ENCODE results near the gene THSD7A.
"Not testable (repeated sequence)": the region's sequence is repeated elsewhere in the genome, so short reads cannot be mapped to it uniquely, and the experiment has no call there.

The THSD7A gene

DNA sequence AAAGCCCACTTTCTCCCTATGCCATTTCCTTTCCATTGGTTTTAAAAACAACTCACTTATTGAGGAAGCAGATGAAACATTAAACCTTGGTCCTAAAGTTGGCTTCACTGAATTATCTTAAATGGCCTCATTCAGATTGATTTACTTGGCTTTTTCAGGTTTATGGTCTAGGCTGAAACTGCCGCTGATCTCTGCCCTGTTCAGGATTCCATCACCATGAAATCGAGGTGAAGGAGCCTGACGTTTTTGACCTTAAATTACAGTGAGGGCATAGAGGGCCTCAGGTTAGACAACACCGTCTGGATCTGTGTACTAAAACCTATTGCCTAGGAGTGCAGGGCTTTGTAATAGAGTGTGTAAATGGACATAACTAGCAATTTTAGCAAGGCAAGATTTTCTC, 383.7 kb downstream of the THSD7A start:
- no peak for DNase-seq

DNA sequence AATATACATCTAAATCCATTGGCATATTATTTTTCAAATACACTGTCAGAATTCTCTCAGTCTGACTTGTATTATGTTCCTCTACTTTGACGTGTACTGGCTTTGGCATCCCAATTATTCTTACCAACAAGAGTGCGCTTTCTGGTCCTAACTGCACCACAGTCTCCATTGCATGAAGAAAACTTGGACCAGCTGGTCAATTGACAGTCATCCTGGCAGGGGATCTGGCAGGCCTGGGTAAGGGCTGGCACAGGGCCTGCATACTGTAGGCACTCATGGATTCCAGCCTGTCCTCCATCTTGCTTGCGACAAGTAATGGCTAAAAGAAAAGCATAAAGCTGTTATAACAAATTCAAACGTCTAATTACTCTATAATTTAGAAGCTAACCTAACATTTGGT, 384.9 kb downstream of the THSD7A start:
- no peak for DNase-seq

DNA sequence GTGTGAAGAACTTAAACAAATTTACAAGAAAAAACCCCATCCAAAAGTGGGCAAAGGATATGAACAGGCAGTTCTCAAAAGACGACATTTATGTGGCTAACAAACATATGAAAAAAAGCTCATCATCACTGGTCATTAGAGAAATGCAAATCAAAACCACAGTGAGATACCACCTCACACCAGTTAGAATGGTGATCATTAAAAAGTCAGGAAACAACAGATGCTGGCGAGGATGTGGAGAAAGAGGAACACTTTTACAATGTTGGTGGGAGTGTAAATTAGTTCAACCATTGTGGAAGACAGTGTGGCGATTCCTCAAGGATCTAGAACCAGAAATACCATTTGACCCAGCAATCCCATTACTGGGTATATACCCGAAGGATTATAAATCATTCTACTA, 388.1 kb downstream of the THSD7A start:
- DNase-seq, result not testable (repeated sequence)

DNA sequence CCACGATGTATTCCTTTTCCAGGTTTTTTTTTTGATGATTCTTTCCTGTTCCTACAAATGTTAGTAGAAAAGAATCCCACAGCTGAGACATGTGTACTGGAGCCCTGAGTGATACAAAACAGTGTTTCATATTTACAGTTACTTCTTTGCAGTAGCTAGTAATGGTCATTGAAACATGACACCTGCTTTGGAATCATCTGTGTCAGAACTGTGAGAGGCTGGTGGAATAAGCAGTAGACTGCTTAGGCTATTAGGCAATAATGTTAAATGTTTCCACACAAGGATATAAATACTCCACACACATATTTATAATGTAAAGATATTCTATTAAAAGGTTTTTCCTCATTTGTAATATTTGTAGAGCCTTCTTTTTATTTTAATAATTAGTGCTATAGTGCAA, 394.0 kb downstream of the THSD7A start:
- no peak for DNase-seq

DNA sequence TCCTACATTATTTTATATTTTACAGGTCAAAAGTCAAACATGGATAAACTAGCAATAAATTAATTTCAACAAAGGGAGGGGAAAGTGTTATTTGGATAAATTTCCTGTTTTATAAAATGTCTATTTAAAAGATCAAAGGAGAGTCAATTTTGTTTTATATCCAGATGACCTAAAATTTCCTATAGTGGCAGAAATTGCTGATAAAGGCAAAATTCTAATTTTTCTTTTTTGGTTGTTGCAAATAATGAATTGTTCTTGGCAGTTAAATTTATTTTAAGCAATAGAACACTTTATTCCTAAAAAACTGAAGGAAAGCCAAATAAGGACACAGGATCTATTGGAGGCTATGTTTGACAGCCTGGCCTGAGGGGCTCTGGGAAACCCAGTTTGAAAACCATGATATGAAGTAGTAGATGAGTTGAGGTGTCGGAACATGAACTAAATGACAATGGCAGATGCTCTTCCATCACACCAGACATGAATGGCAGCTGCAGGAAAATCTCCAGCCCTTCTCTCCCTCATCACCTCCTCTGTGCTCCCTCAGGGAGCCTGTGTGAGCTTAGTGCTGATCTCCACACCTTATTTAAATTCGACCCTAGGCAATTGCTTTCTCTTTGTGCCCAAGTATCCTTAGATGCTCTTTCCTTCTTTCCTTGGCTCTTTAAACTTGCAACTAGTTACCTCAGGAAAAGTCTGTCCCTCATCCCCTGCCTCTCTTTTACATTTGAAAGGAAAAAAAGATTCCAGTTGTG, 395.0 kb downstream of the THSD7A start:
- DNase-seq, result no peak

DNA sequence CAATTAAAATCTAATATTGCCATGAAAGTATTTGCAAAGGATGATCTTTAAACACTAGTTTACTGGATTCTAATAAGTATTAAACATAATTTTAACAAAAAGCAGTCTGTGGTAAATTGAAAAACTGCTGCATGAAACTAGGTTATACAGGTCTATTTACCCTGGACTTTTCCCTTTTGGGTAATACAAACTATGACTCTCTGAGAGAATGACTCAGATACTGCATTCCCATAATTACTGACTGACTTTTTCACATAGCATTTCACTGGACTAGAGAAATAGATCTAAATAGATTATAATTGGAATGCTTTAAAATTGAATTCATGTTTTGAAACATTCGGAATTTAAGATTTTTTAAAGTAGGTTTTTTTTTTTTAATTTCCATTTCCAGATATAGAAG, 395.7 kb downstream of the THSD7A start:
- no peak for DNase-seq

DNA sequence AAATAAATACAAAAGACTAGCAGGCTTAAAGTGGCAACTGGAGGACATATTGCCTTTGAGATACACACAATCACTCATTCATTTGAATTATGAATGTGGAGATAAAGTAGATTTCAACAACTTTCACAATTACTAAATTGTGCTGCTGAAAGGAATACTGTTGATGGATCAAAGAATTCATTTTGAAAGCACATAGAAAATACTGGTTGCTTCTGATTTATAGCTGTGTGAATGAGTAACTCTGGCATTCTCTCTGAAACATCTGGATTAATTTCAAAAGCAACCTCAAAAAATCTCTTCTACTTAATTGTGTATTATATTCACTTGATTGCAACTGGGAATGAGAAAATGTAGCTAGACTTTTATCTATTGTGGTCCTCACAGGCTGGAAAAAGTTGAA, 397.6 kb downstream of the THSD7A start:
- no peak for DNase-seq

DNA sequence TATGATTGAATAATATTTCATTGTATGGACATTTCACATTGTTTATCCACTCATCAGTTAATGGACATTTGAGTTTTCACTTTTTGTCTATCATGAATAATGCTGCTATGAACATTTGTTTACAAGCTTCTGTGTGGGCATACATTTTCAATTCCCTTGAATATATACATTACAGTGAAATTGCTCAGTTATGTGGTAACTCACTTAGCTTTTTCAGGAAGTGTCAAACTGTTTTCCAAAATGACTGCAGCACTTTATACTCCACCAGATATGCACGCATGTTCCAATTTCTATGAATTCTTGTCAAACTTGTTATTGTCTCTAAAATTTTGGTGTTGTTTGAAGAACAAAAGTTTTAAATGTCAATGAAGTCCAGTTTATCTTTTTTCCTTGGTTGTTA, 401.2 kb downstream of the THSD7A start:
- no peak for DNase-seq

DNA sequence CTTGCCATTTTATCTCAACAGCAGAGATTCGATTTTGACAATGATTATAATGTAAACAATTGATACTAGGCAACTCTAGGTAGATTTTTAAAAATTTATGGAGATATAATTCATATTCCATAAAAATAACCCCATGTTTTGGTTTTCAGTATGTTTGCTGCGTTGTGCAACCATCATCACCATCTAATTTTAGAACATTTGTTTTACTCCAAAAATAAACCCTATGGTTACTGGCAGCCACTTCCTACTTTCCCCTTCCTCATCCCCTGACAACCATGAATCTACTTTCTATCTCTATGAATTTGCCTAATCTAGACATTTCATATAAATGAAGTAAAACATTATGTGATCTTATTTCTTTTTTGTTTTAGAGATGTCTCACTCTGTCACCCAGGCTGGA, 401.9 kb downstream of the THSD7A start:
- no peak for DNase-seq

DNA sequence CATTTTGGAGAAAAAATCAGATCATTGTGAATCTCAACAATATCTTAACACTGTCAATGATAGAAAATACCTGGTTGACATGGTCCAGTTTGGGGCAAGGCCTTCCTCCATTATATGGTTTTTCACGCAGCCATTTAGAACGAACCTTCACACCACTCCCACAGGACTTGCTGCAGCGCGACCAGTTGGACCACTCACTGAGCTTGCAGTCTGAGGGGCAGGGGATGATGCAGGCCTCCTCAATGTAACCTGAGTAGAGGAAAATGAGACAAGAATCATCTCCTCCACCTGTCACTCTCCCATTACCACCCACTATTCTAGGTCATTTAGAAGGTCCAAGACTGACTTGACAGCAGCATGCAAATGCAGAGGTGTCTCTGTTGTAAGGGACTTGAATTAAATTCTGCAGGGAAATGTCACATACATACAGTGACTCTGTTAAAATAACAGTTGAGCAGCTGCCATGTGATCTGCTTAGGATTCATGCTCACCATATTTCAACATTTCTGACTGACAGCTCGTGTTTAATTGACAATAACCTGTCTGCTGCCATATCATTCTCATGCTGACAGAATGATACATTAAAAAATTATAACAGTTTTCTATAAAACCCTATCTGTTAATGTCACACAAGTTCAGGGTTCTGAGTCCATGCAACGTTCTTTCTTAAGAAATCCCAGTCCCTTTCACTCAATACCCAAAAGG, 403.0 kb downstream of the THSD7A start:
- no peak for DNase-seq

DNA sequence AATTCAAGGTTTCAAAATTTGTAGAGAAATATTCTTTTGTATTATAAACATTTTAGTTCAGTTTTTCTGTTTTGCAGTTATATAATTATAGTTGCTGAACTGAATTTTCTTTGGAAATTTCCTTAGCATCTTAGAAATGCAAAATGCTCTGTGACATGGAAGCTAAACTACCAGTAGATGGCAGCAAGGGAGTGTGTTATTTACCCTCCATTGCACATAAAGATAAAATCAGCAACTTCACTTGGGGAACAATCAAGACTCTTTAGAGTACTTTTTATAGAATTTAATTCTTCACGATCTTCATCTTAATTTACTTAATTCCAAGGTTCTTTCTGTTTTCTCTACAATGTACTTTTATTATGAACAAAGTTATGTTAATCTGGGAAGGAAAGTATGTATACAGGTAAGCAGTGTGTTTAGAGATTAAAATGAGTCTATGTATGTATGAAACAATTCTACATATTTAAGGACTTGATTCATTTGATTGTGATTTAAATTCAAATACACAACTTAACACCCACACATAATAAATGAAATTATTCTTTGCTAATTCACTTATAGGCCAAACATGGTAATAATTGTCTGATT, 404.2 kb downstream of the THSD7A start:
- DNase-seq, result no peak

DNA sequence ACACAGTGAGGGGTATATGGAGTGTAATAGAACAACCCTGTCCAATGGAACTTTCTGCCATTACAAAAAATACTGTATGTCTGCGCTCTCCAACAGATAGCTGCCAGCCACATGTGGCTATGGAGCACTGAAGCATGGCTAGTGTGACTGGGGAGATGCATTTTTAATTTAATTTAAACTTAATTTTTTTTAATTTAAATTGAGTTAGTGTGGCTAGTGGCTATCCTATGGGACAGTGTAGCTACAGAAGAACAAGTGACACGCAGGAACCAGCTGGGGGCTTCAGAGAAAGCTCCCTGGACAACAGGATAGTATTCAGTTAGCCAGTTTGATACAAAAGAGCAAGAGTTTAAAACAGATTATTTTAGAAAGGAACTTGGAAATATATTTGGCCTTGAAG, 408.0 kb downstream of the THSD7A start:
- no peak for DNase-seq

DNA sequence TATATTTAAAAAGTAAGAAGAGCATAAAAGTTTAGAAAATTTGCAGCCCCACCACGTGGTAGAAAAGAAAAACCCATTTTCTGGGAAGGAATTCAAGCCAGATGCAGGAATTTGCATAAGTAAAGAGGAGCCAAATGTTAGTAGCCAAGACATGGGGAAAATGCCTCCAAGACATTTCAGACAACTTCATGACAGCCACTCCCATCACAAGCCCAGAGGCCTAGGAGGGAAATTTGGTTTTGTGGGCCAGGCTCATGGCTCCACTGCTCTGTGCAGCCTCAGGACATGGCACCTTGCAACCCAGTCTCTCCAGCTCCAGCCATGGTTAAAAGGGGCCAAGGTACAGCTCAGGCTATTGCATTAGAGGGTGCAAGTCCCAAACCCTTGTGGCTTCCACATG, 411.9 kb downstream of the THSD7A start:
- no peak for DNase-seq

DNA sequence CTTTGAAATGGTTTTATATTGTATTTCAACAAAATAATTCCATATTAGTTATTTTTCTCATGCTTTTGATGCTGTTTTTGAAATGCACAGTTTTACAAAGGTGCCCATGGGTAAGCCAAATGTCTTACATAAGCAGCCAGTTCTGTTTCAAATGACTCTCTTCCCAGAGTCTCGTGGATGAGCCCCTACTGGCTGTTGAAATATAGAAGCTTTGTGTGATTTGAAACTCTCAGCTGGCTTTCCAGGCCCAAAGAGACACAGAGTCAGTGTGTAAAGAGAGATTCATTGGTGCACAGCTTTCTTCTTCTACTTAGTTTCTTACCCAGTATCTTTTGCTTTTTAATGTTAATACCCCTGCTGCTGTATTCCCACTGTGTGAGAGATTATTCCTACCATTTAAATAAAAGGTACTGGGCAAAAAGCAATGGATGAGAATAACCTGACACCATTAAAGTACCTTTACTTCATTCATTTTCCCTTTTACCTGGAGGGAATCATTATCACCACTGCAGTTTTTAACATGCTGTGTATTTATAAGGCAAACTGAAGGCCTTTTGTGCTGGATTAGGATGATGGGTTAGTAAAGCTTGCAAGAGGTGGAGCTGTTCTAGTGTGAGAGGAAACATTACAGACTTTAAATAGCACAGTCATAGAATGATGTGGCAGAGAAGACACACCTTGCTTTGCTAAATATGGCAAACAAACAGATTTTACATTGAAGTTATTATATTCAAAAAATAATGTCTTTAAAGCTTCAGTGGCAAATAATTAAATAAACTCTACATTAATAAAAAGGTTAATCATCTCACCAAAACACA, 415.1 kb downstream of the THSD7A start:
- DNase-seq, result no peak

DNA sequence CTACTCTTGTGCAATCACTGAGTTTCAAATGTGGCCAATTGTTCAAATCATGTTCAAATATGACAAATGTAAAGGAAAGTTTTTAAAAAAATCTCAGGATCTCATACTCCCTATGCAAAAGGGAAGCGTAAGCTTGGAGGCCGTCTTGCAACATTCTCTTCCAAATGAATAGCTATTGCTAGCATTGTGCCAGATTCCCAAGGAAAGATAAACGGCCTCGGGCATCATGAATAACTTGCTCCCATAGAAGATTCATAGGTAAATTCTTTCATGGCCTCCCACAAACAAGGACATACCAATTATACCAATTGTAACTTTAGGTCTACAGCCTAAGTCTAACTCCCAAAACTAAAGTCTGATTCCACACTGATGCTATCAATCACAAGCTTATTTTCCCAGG, 416.9 kb downstream of the THSD7A start:
- no peak for DNase-seq

DNA sequence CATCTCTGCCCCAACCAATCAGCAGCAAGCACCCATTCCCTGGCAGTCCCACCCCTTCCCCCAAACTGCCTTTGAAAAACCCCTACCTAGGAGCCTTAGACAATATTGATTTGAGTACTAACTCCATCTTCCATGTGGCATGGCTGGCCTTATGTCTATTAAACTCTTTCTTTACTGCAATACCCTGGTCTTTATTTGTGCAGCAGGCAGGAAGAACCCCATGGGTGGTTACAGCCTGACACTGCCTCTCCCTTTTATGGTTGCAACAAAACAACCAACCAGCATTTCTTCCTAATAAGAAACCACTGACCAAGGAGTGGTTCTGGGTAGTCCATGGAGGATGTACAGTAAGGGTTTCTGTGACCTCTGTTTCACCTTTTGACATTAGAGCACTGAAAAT, 418.1 kb downstream of the THSD7A start:
- DNase-seq, result no peak

DNA sequence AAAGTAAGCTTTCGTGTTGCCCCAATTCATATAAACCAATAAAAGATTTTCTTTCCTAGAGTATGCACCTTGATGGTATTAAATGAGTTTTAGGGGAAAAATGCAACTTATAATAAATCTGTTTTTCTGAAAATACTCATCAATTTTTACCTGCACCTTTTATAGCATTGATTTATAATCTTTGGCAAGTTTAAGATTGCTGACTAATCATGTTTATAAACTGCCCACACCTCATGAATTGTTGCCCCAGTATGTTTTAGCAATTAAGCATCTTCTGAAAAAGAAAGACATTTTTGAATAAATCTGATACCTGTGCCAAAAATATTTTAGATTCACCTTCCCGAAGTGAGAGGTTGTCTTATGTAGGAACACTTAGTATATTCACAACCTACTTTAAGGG, 420.0 kb downstream of the THSD7A start:
- DNase-seq, result no peak

DNA sequence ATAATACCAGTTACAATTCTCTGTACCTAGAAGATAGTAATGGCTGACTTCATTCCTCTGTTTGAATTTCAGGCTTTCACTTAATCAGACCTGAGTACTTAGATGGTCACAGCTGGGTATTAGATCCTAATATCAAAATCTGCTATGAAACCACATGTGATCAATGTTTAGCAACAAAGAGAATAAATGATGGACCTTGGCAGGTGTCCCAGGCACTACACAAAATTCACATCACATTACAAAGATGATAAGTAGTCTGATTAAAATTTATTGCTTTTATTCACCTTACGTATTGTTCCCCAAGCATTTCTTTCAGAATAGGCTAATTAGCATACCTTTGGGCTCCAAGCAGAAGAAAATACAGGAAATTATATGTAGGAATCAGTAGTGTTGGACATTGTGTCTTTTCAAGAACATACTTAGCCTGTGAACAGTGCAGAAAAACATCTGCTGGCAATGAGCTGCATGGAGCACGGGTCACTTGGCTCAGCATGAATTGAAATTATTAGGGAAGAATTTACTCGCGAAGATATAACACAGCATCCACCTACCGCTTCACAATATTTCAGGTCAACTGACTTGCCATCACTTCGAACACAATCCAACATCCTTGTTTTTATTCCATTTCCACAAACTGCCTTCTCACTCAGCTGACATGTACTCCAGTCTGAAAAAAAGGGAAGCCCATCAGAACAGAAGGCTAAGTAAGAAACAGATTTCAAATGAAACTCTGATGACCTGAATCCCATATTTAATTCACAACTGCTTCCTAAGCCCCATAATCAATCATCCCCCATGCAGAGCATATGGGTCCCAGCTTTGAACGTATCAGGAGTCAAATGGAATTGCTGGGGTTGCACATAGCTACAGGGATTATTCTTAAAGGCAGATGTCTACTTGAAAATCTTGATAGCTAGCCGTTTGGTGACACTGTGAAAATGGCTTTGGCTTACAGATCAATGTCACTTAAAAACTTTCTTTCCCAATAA, 421.0 kb downstream of the THSD7A start:
- no peak for DNase-seq

DNA sequence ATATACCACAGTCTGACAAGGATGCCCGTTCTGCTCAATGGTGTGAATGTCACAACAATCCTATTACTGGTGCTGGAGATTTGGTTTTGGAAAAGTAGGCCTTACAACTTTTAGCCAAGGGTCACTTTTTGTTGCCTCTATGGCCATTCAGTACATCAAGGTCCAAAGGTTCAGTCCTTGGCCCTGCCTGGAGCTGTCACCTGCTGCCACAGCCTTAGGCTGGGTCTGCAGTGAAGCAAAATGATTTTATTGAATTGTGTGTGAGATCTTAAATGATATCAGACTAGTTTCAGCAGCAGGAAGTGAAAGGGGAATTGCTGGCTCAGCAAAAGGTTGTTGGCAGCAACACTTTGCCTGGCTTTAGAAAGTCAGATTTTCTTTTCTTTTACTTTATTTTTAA, 427.6 kb downstream of the THSD7A start:
- no peak for DNase-seq

DNA sequence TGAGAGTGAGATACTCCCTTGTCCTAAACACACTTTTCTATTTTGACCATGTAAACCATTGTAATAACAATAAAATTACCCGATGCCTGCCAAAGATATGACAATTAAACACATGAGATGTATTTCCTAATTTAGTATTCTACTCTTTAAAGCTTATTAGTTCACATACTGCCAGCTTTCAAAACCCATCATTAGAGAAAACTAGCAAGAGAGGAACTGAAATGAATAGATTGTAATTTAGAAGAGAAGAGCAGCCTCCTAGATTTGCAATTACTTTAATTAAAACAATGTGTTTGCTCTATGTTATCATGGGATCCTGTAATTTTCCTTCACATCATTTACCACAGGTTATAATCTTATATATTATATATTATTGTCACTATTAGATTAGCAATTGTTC, 428.2 kb downstream of the THSD7A start:
- no peak for DNase-seq

DNA sequence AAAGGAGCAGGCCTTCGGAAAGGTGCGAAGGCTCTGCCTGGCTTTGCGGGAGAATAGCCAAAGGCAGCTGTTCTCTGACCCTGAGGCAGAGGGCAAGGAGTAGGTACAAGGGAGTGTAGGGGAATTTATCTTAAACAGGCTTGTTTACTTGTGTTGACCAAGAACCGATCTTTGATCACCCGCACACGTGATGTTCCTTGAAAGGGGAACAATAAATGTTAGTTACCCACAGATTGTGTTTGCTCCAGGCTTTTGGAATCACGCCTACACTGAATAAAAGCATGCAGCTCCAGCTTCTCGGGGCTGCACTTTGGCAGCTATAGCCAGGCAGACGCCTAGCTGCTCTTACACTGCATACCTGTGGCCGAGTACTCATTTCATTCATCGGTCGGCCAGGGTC, 437.6 kb downstream of the THSD7A start:
- no peak for DNase-seq

DNA sequence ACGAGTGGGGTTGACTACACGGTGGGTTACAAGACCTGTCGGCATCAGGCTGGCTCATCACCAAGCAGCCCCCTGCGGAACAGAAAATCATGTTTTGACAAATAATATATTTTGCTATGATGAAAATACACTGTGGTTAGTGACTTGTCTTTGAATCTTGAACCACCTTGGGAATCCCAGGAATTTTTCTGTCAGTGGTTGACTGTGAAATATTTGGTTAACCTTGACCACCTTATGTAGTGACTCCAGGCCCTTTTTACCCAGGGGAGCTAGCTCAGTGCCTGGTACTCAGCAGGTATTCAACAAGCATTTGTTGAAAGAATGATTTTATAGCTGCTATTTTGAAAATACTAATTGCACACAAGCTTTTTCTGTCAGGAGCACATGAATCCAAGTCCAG, 452.4 kb downstream of the THSD7A start:
- DNase-seq, result no peak
